ENCODE data around the gene IL17RE. TPM values are rescaled to one million over a fixed set of nuclear protein-coding genes. Genes with fewer than 3 reads are reported as not detected.

The IL17RE gene
- total and polyA plus RNA-seq, 2 of the 13 experiments (the other 11 are each of a cell fraction or from before 2014, with no cell fraction given), result 14.5 to 24.1 TPM

GRCh38 chr3:9946112-9947024, 43.7 kb downstream of the IL17RE start (continued):
- TF ChIP-seq PHF8 (CRISPR knock-in tag; IDR thresholded peaks at IDR 0.05) (peak; percentile 17; the same call in 1 of the 2 replicates), NR3C1 (CRISPR knock-in tag; IDR thresholded peaks at IDR 0.05) (no peak), PBX2 (CRISPR knock-in tag; IDR thresholded peaks at IDR 0.05) (no peak), ZBTB40 (IDR thresholded peaks at IDR 0.05) (no peak), ZBTB40 (CRISPR knock-in tag; IDR thresholded peaks at IDR 0.05) (peak; percentile 7; the same call in 1 of the 2 replicates), POLR2G (IDR thresholded peaks at IDR 0.05; ENCODE audit: low read depth, low read length) (peak; percentile 89), MIXL1 (CRISPR knock-in tag; IDR thresholded peaks at IDR 0.05) (0 out of 2 replicates have a peak, but pooled peaks have one; percentile 24), ZFP37 (CRISPR knock-in tag; IDR thresholded peaks at IDR 0.05; ENCODE audit: borderline replicate concordance) (no peak), ZNF430 (CRISPR knock-in tag; IDR thresholded peaks at IDR 0.05) (no peak), GABPA (IDR thresholded peaks at IDR 0.05; ENCODE audit: low read depth, low read length) (no peak), GABPA (CRISPR knock-in tag; IDR thresholded peaks at IDR 0.05; ENCODE audit: low read depth) (no peak), STAT5B (CRISPR knock-in tag; IDR thresholded peaks at IDR 0.05) (0 out of 2 replicates have a peak, but pooled peaks have one; percentile 84), HOXA5 (CRISPR knock-in tag; IDR thresholded peaks at IDR 0.05) (peak; percentile 59), ZNF33B (CRISPR knock-in tag; IDR thresholded peaks at IDR 0.05) (no peak), FOXO1 (CRISPR knock-in tag; IDR thresholded peaks at IDR 0.05) (peak; percentile 29; the same call in 1 of the 2 replicates), SP2 (CRISPR knock-in tag; IDR thresholded peaks at IDR 0.05) (peak; percentile 32), MTA1 (CRISPR knock-in tag; IDR thresholded peaks at IDR 0.05; ENCODE audit: borderline replicate concordance) (no peak; the same call in 1 of the 2 replicates), SRSF4 (IDR thresholded peaks at IDR 0.05; ENCODE audit: low read depth, low read length, poor library complexity, severe bottlenecking) (no peak)
- TF ChIP-seq, protein P1, sequence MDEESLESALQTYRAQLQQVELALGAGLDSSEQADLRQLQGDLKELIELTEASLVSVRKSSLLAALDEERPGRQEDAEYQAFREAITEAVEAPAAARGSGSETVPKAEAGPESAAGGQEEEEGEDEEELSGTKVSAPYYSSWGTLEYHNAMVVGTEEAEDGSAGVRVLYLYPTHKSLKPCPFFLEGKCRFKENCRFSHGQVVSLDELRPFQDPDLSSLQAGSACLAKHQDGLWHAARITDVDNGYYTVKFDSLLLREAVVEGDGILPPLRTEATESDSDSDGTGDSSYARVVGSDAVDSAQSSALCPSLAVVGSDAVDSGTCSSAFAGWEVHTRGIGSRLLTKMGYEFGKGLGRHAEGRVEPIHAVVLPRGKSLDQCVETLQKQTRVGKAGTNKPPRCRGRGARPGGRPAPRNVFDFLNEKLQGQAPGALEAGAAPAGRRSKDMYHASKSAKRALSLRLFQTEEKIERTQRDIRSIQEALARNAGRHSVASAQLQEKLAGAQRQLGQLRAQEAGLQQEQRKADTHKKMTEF (CRISPR knock-in tag; IDR thresholded peaks at IDR 0.05), result peak; percentile 84

Measured in HepG2 (cell line).